Trophoblast cell (in vitro differentiated cells and primary cell): ENCODE measurements around the gene GTPBP1.

Experiments used
- DNase-seq, 2 donors: peaks; one replicate each; pipeline ENCODE4 v3.0.0-alpha.2; 2016
- H2AFZ ChIP-seq: 2 replicates; pipeline ENCODE4 v1.6.1; 2013; ENCODE audit warnings: low read length, moderate library complexity, mild to moderate bottlenecking; ENCODE audit not compliant: insufficient read depth, poor library complexity
- H2AK5ac ChIP-seq: 2 replicates; pipeline ENCODE4 v1.6.1; 2013; ENCODE audit warnings: mild to moderate bottlenecking, low read length
- H2BK120ac ChIP-seq: 2 replicates; pipeline ENCODE4 v1.6.1; 2013; ENCODE audit warnings: low read length, mild to moderate bottlenecking, moderate library complexity; ENCODE audit not compliant: insufficient read depth, poor library complexity
- H2BK12ac ChIP-seq: 2 replicates; pipeline ENCODE4 v1.6.1; 2013; ENCODE audit warnings: mild to moderate bottlenecking, low read length, moderate library complexity
- H2BK5ac ChIP-seq: 2 replicates; pipeline ENCODE4 v1.6.1; 2013; ENCODE audit warnings: low read length, low read depth, moderate library complexity, mild to moderate bottlenecking; ENCODE audit not compliant: poor library complexity
- H3K14ac ChIP-seq: 2 replicates; pipeline ENCODE4 v1.6.1; 2013; ENCODE audit warnings: mild to moderate bottlenecking, low read length
- H3K18ac ChIP-seq: 2 replicates; pipeline ENCODE4 v1.6.1; 2013; ENCODE audit warnings: mild to moderate bottlenecking, low read length
- H3K23ac ChIP-seq: 2 replicates; pipeline ENCODE4 v1.6.1; 2013; ENCODE audit warnings: low read length
- H3K27ac ChIP-seq: 2 replicates; pipeline ENCODE4 v1.5.1; 2013; ENCODE audit warnings: low read depth, mild to moderate bottlenecking, inconsistent platforms, low read length, moderate library complexity
- H3K27me3 ChIP-seq: 2 replicates; pipeline ENCODE4 v1.6.1; 2013; ENCODE audit warnings: inconsistent platforms, mild to moderate bottlenecking, low read length, moderate library complexity; ENCODE audit not compliant: insufficient read depth
- H3K36me3 ChIP-seq, 2 experiments: 1 replicate in 1 of 2; 2 replicates in 1 of 2; pipeline ENCODE4 v1.6.1; 2013; ENCODE audit warnings: low read length in 2 of 2, mild to moderate bottlenecking in 2 of 2, moderate library complexity in 1 of 2; ENCODE audit not compliant: insufficient read depth in 2 of 2, control insufficient read depth in 1 of 2
- H3K4ac ChIP-seq: 2 replicates; pipeline ENCODE4 v1.6.1; 2013; ENCODE audit warnings: low read depth, mild to moderate bottlenecking, low read length, moderate library complexity
- H3K4me1 ChIP-seq, 2 experiments: 1 replicate in 1 of 2; 2 replicates in 1 of 2; pipeline ENCODE4 v1.6.1; 2013; ENCODE audit warnings: low read length in 2 of 2, mild to moderate bottlenecking in 2 of 2, moderate library complexity in 1 of 2; ENCODE audit not compliant: insufficient read depth in 2 of 2, control insufficient read depth in 1 of 2
- H3K4me2 ChIP-seq: 2 replicates; pipeline ENCODE4 v1.6.1; 2013; ENCODE audit warnings: inconsistent platforms, mild to moderate bottlenecking, low read length, moderate library complexity
- H3K4me3 ChIP-seq: 2 replicates; pipeline ENCODE4 v1.5.1; 2013; ENCODE audit warnings: mild to moderate bottlenecking, low read depth, low read length, inconsistent platforms
- H3K79me1 ChIP-seq: one replicate; pipeline ENCODE4 v1.6.1; 2013; ENCODE audit warnings: low read length
- H3K79me2 ChIP-seq: 2 replicates; pipeline ENCODE4 v1.6.1; 2013; ENCODE audit warnings: low read length, mild to moderate bottlenecking; ENCODE audit not compliant: control insufficient read depth, insufficient read depth, poor library complexity
- H3K9ac ChIP-seq: 2 replicates; pipeline ENCODE4 v1.6.1; 2013; ENCODE audit warnings: mild to moderate bottlenecking, low read length
- H3K9me3 ChIP-seq: 2 replicates; pipeline ENCODE4 v1.6.1; 2013; ENCODE audit warnings: low read depth, mild to moderate bottlenecking, control low read depth, inconsistent platforms, low read length; ENCODE audit not compliant: insufficient read depth
- H4K12ac ChIP-seq: 2 replicates; pipeline ENCODE4 v1.6.1; 2013; ENCODE audit warnings: low read depth, mild to moderate bottlenecking, low read length, moderate library complexity
- H4K8ac ChIP-seq: 2 replicates; pipeline ENCODE4 v1.6.1; 2013; ENCODE audit warnings: low read depth, mild to moderate bottlenecking, low read length, moderate library complexity
- H4K91ac ChIP-seq: one replicate; pipeline ENCODE4 v1.6.1; 2013; ENCODE audit warnings: low read depth, mild to moderate bottlenecking, low read length, moderate library complexity
- WGBS: extraction: QIAGEN DNeasy Blood & Tissue Kit; methylation state at CpG from one replicate; pipeline ENCODE4 v1.1.7; 2013; ENCODE audit warnings: missing lambda C conversion rate; ENCODE audit not compliant: insufficient read length, insufficient coverage; ENCODE audit errors: extremely low coverage; 5-methylcytosine and 5-hydroxymethylcytosine counted together

The GTPBP1 gene

GRCh38 chr22:38741576-38741975, 35.8 kb downstream of the GTPBP1 start:
- no peak overlapping the region for H2BK5ac ChIP-seq
- no peak overlapping the region for H2BK12ac ChIP-seq
- H3K36me3 ChIP-seq: peaks cover 83 to 85% of the 10 kb centered on the region in 2 experiments
- no peak overlapping the region for H4K8ac ChIP-seq
- no peak overlapping the region for H3K18ac ChIP-seq
- no peak overlapping the region for H3K4me3 ChIP-seq
- no peak overlapping the region for H4K12ac ChIP-seq
- H3K14ac ChIP-seq: no peak overlapping the region
- no peak overlapping the region for H2AFZ ChIP-seq
- no peak overlapping the region for H2BK120ac ChIP-seq
- H3K4me2 ChIP-seq: no peak overlapping the region
- H4K91ac ChIP-seq: no peak overlapping the region
- no peaks in the 10 kb centered on the region for H3K4me1 ChIP-seq
- no peak overlapping the region for H3K4ac ChIP-seq
- H2AK5ac ChIP-seq: no peak overlapping the region
- no peak overlapping the region for H3K9ac ChIP-seq
- DNase-seq: no peak
- H3K23ac ChIP-seq: no peak overlapping the region
- H3K9me3 ChIP-seq: no peaks in the 10 kb centered on the region
- no peaks in the 10 kb centered on the region for H3K79me2 ChIP-seq
- WGBS: no CpG with 5 or more reads among the region's 10 CpGs
- no peak overlapping the region for H3K27ac ChIP-seq
- H3K27me3 ChIP-seq: no peaks in the 10 kb centered on the region
- no peaks in the 10 kb centered on the region for H3K79me1 ChIP-seq

- Histone ChIP-seq H2BK120ac (no peak overlapping the region), H2AK5ac (no peak overlapping the region), H3K27me3 (no peaks in the 10 kb centered on the region), H3K9me3 (no peaks in the 10 kb centered on the region), H3K4me3 (no peak overlapping the region), H3K4me2 (no peak overlapping the region), H2AFZ (no peak overlapping the region), H3K27ac (no peak overlapping the region), H3K18ac (no peak overlapping the region), H3K4ac (no peak overlapping the region), H3K4me1 (no peaks in the 10 kb centered on the region), H3K9ac (no peak overlapping the region), H4K91ac (no peak overlapping the region), H4K8ac (no peak overlapping the region), H3K14ac (no peak overlapping the region), H2BK12ac (no peak overlapping the region), H3K79me1 (no peaks in the 10 kb centered on the region), H3K23ac (no peak overlapping the region), H2BK5ac (no peak overlapping the region), H3K79me2 (no peaks in the 10 kb centered on the region), H4K12ac (no peak overlapping the region), H3K36me3 (peaks cover 77 to 80% of the 10 kb centered on the region in 2 experiments)
- DNase-seq: no peak
- WGBS: no CpG with 5 or more reads among the region's 25 CpGs
Observed at GRCh38 chr22:38742176-38742942, 36.6 kb downstream of the GTPBP1 start.

GRCh38 chr22:38744981-38745380, 39.2 kb downstream of the GTPBP1 start:
- Histone ChIP-seq H2AFZ (no peak overlapping the region), H3K4ac (no peak overlapping the region), H4K8ac (no peak overlapping the region), H3K36me3 (peaks cover 71 to 75% of the 10 kb centered on the region in 2 experiments), H2BK12ac (no peak overlapping the region), H4K12ac (no peak overlapping the region), H3K23ac (no peak overlapping the region), H2BK120ac (no peak overlapping the region), H3K18ac (no peak overlapping the region), H3K79me1 (no peaks in the 10 kb centered on the region), H3K9me3 (no peaks in the 10 kb centered on the region), H3K14ac (no peak overlapping the region), H3K27ac (no peak overlapping the region), H3K79me2 (no peaks in the 10 kb centered on the region), H3K4me1 (no peaks in the 10 kb centered on the region), H3K9ac (no peak overlapping the region), H2AK5ac (no peak overlapping the region), H3K4me2 (no peak overlapping the region), H2BK5ac (no peak overlapping the region), H3K27me3 (no peaks in the 10 kb centered on the region), H4K91ac (no peak overlapping the region), H3K4me3 (no peak overlapping the region)
- no peak for DNase-seq
- no CpG with 5 or more reads among the region's 6 CpGs for WGBS

GRCh38 chr22:38745676-38746460, 40.1 kb downstream of the GTPBP1 start:
- no peak overlapping the region for H4K8ac ChIP-seq
- H2BK12ac ChIP-seq: no peak overlapping the region
- H3K27ac ChIP-seq: no peak overlapping the region
- H4K91ac ChIP-seq: no peak overlapping the region
- H3K4me3 ChIP-seq: no peak overlapping the region
- H3K14ac ChIP-seq: no peak overlapping the region
- no peak overlapping the region for H4K12ac ChIP-seq
- no peaks in the 10 kb centered on the region for H3K79me1 ChIP-seq
- WGBS: no CpG with 5 or more reads among the region's 14 CpGs
- peaks cover 1% of the 10 kb centered on the region for H3K9me3 ChIP-seq
- H2AK5ac ChIP-seq: no peak overlapping the region
- no peak for DNase-seq
- H2AFZ ChIP-seq: no peak overlapping the region
- peaks cover 71 to 75% of the 10 kb centered on the region in 2 experiments for H3K36me3 ChIP-seq
- no peak overlapping the region for H3K4me2 ChIP-seq
- no peak overlapping the region for H3K4ac ChIP-seq
- H3K79me2 ChIP-seq: no peaks in the 10 kb centered on the region
- H3K27me3 ChIP-seq: no peaks in the 10 kb centered on the region
- H3K4me1 ChIP-seq: no peaks in the 10 kb centered on the region
- H2BK120ac ChIP-seq: no peak overlapping the region
- H3K23ac ChIP-seq: no peak overlapping the region
- H3K9ac ChIP-seq: no peak overlapping the region
- no peak overlapping the region for H2BK5ac ChIP-seq
- no peak overlapping the region for H3K18ac ChIP-seq
